Hepatocyte (in vitro differentiated cells): ENCODE data around the gene LHX5. TPM values are rescaled to one million over a fixed set of nuclear protein-coding genes. Genes with fewer than 3 reads are reported as not detected.

Experiments
- DNase-seq: peaks from one replicate; pipeline ENCODE4 v3.0.0-alpha.2; 2016; ENCODE audit warnings: low spot score
- H2AFZ ChIP-seq: fragments of 200-600 bp; sonication (generic); 2 replicates; pipeline ENCODE4 v1.6.0; 2016; ENCODE audit warnings: antibody characterized with exemption, mild to moderate bottlenecking
- H3K27ac ChIP-seq: fragments of 200-600 bp; sonication (generic); 2 replicates; pipeline ENCODE4 v1.5.1; 2016; ENCODE audit warnings: mild to moderate bottlenecking
- H3K27me3 ChIP-seq: fragments of 200-600 bp; sonication (generic); 2 replicates; pipeline ENCODE4 v1.6.1; 2016
- H3K36me3 ChIP-seq: fragments of 200-600 bp; sonication (generic); replicated peaks from 2 replicates; pipeline ENCODE4 v1.5.1; 2016; ENCODE audit warnings: low read depth; ENCODE audit not compliant: insufficient read depth
- H3K4me1 ChIP-seq: fragments of 200-600 bp; sonication (generic); 2 replicates; pipeline ENCODE4 v1.5.1; 2016; ENCODE audit warnings: mild to moderate bottlenecking, moderate library complexity; ENCODE audit not compliant: insufficient read depth
- H3K4me2 ChIP-seq: fragments of 200-600 bp; sonication (generic); 2 replicates; pipeline ENCODE4 v1.6.0; 2016
- H3K4me3 ChIP-seq: fragments of 200-600 bp; sonication (generic); 2 replicates; pipeline ENCODE4 v1.5.1; 2016; ENCODE audit warnings: mild to moderate bottlenecking
- H3K79me2 ChIP-seq: fragments of 200-600 bp; sonication (generic); 2 replicates; pipeline ENCODE4 v1.6.0; 2017; ENCODE audit warnings: mild to moderate bottlenecking
- H3K9me2 ChIP-seq: fragments of 200-600 bp; sonication (generic); replicated peaks from 2 replicates; pipeline ENCODE4 v1.6.0; 2017; ENCODE audit warnings: mild to moderate bottlenecking; ENCODE audit not compliant: insufficient read depth
- H3K9me3 ChIP-seq: fragments of 200-600 bp; sonication (generic); 2 replicates; pipeline ENCODE4 v1.5.1; 2016; ENCODE audit warnings: low read depth, mild to moderate bottlenecking
- H4K20me1 ChIP-seq: fragments of 200-600 bp; sonication (generic); 2 replicates; pipeline ENCODE4 v1.6.0; 2016; ENCODE audit warnings: mild to moderate bottlenecking; ENCODE audit not compliant: insufficient read depth, poor library complexity, severe bottlenecking
- CTCF ChIP-seq: fragments of 200-600 bp; sonication (generic); IDR thresholded peaks from 2 replicates; pipeline ENCODE4 v1.5.1; 2016; ENCODE audit warnings: antibody characterized with exemption, mild to moderate bottlenecking; ENCODE audit not compliant: poor library complexity
- EZH2 ChIP-seq: fragments of 200-600 bp; sonication (generic); IDR thresholded peaks from 2 replicates; pipeline ENCODE4 v1.6.1; 2016; ENCODE audit warnings: antibody characterized with exemption, mild to moderate bottlenecking, borderline replicate concordance
- EZH2phosphoT487 ChIP-seq: fragments of 200-600 bp; sonication (generic); IDR thresholded peaks from one replicate; pipeline ENCODE4 v1.6.1; 2018; ENCODE audit warnings: antibody characterized with exemption, mild to moderate bottlenecking, low read depth, moderate library complexity; ENCODE audit not compliant: unreplicated experiment, severe bottlenecking
- WGBS: methylation state at CpG from one replicate; pipeline ENCODE4 v1.1.6; 2016; ENCODE audit warnings: low lambda C conversion rate; ENCODE audit errors: missing lambda C conversion rate; 5-methylcytosine and 5-hydroxymethylcytosine counted together
- polyA plus RNA-seq: library from polyadenylated mRNA; unstranded; fragments of >200 nt; fragmentation: Nextera tagmentation; extraction: Ambion mirVana; gene quantifications from 2 replicates; pipeline ENCODE4 v1.2.1, GENCODE V29; 2016
- total RNA-seq: library from RNA; depleted of rRNA; stranded (reverse); fragments of >200 nt; gene quantifications from 2 replicates; pipeline ENCODE4 v1.2.3, GENCODE V29; 2014

Gene LHX5
- total and polyA plus RNA-seq, 2 experiments from 2014 or later, result 0.06 to 0.10 TPM

GRCh38 chr12:113514602-113515001 lies 42.9 kb upstream of the LHX5 start:
- H3K9me3 ChIP-seq, result no peaks in the 10 kb centered on the region
- no peak for TF ChIP-seq CTCF
- no peak for TF ChIP-seq EZH2
- no peak for TF ChIP-seq EZH2phosphoT487
- H3K27me3 ChIP-seq, result peaks cover 85% of the 10 kb centered on the region
- H3K9me2 ChIP-seq, result no peaks in the 10 kb centered on the region
- H3K4me1 ChIP-seq, result no peaks in the 10 kb centered on the region
- WGBS, result 48% methylated on average over 8 of the region's 8 CpGs
- DNase-seq, result no peak
- no peaks in the 10 kb centered on the region for H4K20me1 ChIP-seq
- no peak overlapping the region for H3K4me2 ChIP-seq
- H3K27ac ChIP-seq, result no peak overlapping the region
- H2AFZ ChIP-seq, result no peak overlapping the region
- H3K4me3 ChIP-seq, result no peak overlapping the region
- H3K79me2 ChIP-seq, result no peaks in the 10 kb centered on the region
- H3K36me3 ChIP-seq, result no peaks in the 10 kb centered on the region

- Histone ChIP-seq H3K4me3 (no peak overlapping the region), H2AFZ (no peak overlapping the region), H4K20me1 (no peaks in the 10 kb centered on the region), H3K27ac (no peak overlapping the region), H3K4me2 (no peak overlapping the region), H3K36me3 (no peaks in the 10 kb centered on the region), H3K9me2 (no peaks in the 10 kb centered on the region), H3K4me1 (no peaks in the 10 kb centered on the region), H3K9me3 (no peaks in the 10 kb centered on the region), H3K27me3 (peaks cover 71% of the 10 kb centered on the region), H3K79me2 (no peaks in the 10 kb centered on the region)
- no peak for DNase-seq
- 23% methylated on average over 3 of the region's 3 CpGs for WGBS
- TF ChIP-seq EZH2, result no peak
- TF ChIP-seq EZH2phosphoT487, result no peak
- no peak for TF ChIP-seq CTCF
Observed at GRCh38 chr12:113512568-113512967, 40.9 kb upstream of the LHX5 start.

- H2AFZ ChIP-seq, result no peak overlapping the region
- no peaks in the 10 kb centered on the region for H3K9me2 ChIP-seq
- H3K27me3 ChIP-seq, result peaks cover 37% of the 10 kb centered on the region
- no peak overlapping the region for H3K4me3 ChIP-seq
- no peak overlapping the region for H3K4me2 ChIP-seq
- TF ChIP-seq EZH2phosphoT487 (no peak), CTCF (no peak), EZH2 (no peak)
- no peaks in the 10 kb centered on the region for H3K36me3 ChIP-seq
- WGBS, result 71% methylated on average over 2 of the region's 2 CpGs
- DNase-seq, result no peak
- H4K20me1 ChIP-seq, result no peaks in the 10 kb centered on the region
- no peaks in the 10 kb centered on the region for H3K9me3 ChIP-seq
- H3K79me2 ChIP-seq, result no peaks in the 10 kb centered on the region
- no peaks in the 10 kb centered on the region for H3K4me1 ChIP-seq
- no peak overlapping the region for H3K27ac ChIP-seq
Observed at GRCh38 chr12:113506867-113507266, 35.2 kb upstream of the LHX5 start.

DNA sequence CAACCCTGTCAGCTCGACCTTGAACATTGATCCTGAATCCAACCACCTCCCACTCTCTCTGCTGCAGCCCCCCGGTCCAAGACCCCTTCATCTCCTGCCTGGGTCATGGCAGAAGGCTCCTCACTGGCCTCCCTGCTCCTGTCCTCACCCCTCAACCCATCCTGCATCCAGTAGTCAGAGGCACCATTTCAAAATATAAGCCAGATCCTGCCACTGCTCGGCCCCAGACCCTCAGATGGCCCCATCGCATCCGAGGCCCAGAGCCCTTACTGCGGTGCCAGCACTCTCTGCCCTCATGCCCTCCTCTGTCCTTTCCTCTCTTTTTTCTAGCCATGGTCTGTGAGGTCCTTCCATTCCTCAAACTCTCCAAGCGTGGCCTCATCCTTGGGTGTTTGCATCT lies 34.3 kb upstream of the LHX5 start:
- Histone ChIP-seq H4K20me1 (no peaks in the 10 kb centered on the region), H3K4me2 (no peak overlapping the region), H3K4me1 (no peaks in the 10 kb centered on the region), H2AFZ (no peak overlapping the region), H3K4me3 (no peak overlapping the region), H3K36me3 (no peaks in the 10 kb centered on the region), H3K27me3 (peaks cover 41% of the 10 kb centered on the region), H3K27ac (no peak overlapping the region), H3K79me2 (no peaks in the 10 kb centered on the region), H3K9me3 (no peaks in the 10 kb centered on the region), H3K9me2 (no peaks in the 10 kb centered on the region)
- TF ChIP-seq EZH2 (no peak), CTCF (no peak), EZH2phosphoT487 (no peak)
- 77% methylated on average over 7 of the region's 7 CpGs for whole genome bisulfite sequencing
- no peak for DNase-seq
